Endometrium (tissue), 2 donors: ENCODE results near the gene TOLLIP.

ENCODE experiments used
- FAIRE-seq: peaks from 2 replicates; lab custom pipeline; 2012; peaks lifted over from hg19 to GRCh38; lab: Jason Lieb, UNC
- donor health status: control.
- donor health status: control.

Gene TOLLIP

DNA sequence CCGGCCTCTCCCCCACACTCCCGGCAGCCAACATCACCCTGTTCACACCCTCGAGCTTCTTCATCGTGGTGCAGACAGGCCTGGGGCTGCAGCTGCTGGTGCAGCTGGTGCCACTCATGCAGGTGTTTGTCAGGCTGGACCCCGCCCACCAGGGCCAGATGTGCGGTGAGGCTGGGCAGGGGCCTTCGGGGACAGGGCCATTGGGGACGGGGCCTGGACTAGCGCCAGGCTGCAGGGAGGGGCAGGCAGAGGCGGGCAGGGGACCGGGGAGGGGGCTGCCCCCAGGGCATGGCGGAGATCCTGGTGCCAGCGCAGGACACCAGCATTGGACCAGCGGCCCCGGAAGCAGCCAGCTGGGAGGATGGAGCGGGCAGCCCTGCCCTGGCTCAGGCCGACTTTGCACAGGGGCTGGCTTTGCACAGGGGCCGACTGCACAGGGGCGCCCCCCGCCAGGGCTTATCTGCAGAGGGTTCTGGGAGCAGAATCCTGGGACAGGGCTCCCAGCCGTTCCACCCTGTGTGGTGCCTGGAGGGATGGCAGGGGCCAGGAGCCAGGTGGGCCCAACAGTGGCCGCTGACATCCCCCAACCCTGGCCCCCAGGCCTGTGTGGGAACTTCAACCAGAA is 77.9 kb downstream of the TOLLIP start:
- FAIRE-seq = no peak

DNA sequence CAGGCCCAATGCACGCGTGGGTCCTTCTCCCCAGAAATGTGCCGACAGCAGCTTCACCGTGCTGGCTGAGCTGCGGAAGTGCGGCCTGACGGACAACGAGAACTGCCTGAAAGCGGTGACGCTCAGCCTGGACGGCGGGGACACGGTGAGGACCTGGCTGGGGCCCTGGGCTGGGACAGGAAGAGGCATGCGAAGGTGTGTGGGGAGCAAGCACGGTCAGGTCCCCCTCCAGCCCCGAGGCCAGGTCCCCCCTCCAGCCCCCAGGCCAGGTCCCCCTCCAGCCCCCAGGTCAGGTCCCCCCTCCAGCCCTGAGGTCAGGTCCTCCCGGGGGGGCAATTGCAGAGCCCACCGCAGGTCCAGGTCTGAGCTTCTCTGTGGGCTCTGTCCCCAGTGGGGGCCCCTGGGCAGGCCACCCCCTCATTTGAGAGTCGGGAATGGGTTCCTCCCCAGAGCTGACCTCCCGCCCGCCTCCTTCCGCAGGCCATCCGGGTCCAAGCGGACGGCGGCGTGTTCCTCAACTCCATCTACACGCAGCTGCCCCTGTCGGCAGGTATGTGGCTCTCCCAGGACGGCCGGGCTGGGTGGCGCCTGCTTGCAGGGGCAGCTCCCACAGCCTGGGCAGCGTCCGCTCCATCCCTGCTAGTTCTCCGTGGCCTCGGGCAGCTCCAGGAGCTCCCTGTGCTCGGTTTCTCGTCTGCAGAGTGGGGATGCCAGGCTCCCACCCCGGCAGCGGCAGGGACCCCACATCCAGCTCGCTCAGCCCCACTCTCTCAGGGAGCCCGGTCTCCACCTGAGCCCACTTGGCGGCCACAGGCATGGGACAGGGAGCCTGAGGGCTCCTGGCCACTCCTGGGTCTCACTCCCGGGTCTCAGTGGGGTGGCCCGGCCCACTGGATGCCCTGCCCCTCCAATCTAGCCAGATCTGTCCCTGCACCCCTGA is 78.7 kb downstream of the TOLLIP start:
- FAIRE-seq = no peak

GRCh38 chr11:1230121-1230455 is 79.3 kb downstream of the TOLLIP start:
- FAIRE-seq = no peak

DNA sequence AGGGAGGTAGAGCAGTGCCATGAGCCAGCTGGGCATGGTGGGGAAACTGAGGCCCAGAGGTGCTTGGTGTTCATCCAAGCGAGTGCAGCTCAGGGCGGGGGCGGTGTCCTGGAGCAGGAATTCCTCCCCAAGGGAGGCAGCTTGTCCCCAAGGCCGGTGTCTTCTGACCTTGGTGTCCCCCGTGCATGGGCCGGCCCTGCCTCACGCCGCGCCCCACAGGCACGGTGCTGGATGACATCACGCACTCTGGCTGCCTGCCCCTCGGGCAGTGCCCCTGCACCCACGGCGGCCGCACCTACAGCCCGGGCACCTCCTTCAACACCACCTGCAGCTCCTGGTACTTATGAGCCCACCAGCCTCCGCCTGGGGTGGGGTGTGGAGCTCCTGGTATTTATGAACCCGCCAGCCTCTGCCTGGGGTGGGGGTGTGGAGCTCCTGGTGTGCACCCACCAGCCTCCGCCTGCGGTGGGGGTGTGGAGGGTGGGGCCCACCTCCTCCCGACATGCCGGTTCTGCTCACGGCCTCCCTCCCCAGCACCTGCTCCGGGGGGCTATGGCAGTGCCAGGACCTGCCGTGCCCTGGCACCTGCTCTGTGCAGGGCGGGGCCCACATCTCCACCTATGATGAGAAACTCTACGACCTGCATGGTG is 79.8 kb downstream of the TOLLIP start:
- FAIRE-seq = no peak

DNA sequence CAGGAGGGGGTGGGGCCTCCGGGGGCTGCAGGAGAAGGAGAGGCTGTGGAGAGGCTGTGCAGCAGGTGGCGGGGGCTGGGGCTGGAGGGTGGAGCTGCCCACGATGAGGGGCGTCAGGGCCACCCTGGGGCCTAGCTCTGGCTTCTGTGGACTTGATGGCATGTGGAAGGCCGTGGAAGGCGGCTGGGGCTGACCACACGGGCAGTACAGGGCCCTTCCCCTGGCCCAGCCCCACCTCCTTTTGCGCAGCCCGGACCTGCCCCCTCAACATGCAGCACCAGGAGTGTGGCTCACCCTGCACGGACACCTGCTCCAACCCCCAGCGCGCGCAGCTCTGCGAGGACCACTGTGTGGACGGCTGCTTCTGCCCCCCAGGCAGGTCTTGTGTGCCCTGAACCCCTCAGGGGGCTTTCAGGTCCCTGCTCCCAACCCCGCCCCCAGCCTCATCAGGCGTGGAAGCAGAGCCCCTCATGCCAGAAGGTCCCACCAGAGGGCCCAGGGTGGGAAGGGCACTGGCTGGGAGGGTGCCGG is 80.4 kb downstream of the TOLLIP start:
- FAIRE-seq = no peak

DNA sequence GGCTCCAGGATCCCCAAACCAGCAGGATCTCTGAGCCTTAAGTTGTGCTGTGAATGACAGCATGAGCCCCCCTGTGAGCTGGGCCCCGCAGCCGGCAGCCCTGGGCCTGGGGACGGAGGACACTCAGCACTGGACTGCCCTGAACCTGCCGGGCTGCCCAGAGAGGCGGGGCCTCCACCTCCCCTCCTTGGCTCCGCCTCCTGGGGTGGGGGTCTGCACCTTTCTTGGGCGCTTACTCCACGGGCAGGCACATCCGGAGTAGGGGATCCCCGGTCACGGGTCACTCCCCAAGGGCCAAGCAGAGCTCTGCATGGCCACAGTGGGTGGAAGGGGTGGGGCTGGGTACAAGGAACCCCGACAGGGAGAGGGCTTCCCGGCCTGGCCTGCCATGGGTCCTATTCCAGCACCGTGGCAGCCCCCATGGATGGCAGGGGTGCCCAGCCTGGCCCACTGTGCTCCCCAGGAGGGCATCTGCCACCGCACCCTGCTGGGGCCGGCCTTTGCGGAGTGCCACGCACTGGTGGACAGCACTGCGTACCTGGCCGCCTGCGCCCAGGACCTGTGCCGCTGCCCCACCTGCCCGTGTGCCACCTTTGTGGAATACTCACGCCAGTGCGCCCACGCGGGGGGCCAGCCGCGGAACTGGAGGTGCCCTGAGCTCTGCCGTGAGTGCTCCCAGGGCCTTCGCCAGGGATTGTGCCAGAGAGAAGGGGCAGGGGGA is 81.2 kb downstream of the TOLLIP start:
- no peak for FAIRE-seq

DNA sequence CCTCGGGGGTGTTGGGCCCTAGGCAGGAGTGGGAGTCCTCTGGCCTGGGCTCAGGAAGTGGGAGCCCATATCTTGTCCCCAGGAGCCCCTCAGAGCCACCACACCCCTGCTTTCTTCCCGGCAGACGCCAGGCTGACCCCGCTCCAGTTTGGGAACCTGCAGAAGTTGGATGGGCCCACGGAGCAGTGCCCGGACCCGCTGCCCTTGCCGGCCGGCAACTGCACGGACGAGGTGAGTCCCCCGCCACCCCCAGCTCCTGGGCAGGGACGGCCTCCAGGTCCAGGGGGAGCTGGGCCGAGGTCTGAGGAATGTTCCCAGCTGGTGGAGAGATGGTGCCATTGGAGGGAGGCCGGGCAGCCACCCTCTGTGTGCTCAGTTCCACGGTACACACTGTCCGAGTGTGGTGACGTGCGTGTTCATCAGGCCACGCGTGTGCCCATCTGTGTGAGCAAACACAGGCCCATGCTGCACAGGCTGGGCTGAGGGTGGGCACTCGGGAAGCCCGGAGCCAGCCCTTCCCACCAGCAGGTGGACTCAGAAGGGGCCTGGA is 81.8 kb downstream of the TOLLIP start:
- no peak for FAIRE-seq

- FAIRE-seq = no peak
Measured at GRCh38 chr11:1226986-1227550, 82.4 kb downstream of the TOLLIP start.

DNA sequence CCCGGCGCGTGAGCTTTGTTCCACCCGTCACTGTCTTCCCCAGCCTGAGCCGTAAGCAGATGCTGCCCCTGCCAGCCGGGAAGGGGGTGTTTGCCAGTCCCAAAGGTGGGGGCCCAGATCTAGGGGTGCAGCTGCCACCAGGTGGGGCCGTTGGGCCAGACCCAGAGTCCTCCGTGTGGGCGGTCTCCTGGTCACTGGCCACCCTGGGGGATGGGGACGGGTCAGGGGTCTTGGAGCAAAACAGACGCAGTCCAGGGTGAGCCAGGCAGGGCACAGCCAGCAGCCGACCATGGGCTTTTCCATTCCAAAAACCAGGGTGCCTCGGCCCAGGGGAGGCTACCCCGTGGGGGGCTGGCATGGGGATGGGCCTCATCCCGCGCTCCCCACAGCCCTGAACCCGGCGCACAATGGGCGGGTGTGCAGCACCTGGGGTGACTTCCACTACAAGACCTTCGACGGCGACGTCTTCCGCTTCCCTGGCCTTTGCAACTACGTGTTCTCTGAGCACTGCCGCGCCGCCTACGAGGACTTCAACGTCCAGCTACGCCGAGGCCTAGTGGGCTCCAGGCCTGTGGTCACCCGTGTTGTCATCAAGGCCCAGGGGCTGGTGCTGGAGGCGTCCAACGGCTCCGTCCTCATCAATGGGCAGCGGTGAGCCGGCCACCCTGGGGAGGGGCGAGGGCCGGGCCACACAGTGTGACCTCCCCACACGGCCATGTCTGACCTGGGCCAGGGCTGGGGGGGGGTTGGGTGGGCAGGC is 83.0 kb downstream of the TOLLIP start:
- no peak for FAIRE-seq

DNA sequence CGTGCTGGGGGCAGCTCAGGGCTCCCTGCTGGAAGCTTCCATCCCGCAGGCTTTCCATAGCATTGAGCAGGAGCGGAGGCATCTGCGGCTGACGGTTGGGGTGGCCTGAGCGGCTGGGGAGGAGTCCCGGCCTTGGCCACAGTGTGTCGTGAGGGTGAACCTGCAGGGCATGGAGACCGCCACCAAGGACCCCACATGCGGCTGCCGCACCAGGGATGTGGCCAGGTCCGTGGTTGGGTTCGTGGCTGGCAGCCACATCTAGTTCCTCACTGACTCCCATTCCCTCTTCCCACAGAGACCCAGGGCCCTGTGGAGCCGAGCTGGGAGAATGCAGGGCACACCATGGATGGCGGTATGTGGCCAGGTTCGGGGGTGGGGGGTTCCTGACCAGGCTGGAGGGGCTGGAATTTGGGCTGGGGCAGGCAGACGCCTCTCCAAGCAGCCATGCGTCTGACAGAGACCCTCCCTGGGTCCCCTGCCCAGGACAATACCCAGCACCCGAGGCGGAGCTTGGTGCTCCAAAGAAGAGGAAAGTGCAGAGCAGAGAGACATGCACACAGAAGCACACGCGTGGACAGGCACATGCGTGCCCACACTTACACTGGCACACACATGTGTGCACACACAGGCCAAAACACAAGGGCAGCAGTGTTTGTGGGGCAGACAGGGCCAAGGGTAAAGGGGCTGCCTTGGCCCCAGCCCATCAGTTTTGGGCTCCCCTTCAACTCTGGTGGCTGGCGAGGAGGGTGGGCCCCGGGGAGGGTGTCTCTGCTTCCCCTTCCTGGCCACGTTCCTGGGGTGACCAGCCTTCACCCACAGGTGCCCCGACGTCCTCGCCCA is 83.8 kb downstream of the TOLLIP start:
- no peak for FAIRE-seq

DNA sequence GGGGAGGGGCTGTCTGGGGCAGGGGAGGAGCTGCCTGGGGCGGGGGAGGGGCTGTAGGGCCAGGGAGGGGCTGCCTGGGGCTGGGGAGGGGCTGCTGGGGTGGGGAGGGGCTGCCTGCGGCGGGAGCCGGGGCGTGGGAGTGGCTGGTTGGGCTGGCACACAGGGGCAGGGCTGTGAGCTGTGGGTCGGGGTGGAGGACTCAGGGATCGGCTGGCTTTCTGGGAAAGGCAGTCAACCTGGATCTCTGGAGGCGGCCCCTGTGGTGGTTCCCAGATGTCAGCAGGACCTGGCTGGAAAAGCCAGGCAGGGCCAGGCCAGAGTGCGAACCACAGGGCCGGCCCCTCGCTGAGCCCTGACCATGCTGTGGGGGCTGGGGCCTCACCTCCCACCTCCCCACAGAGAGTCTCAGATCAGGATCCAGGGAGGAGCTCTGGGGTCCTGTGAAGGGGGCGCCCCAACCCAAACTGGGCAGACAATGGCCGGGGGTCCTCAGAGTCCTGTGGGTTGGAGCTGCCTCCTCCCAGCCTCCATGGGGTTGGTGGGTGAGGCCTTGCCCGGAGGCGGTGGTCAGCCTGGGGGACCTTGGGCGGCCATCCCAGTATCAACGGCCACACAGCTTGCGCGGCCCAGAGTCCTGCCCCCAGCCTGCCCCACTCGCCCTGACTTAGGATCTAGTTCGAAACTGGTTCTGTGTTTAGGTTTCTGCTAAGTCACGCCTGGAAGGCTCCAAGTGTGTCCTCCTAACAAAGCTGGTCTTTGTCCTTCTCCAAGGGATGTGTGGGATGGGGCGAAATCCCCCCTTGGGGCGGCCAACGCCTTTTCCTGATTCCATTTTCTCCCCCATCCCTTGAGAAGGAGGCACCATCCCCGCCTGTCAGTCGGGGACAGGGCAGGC is 84.7 kb downstream of the TOLLIP start:
- FAIRE-seq = no peak
